K562 (cell line): ENCODE data around the gene TMEM92. TPM values are rescaled to one million over a fixed set of nuclear protein-coding genes. Genes with fewer than 3 reads are reported as not detected.

Experiments used
- ATAC-seq: fragments of 200-7000 bp; cut with Tn5 transposase; 3 replicates; pipeline ENCODE4 v1.9.1; 2020; ENCODE audit warnings: moderate library complexity
- BruUV-seq: library from RNA; stranded (reverse); fragments of 400-500 nt; replicated peaks from 2 replicates; lab custom pipeline; 2021; lab: Mats Ljungman, UMichigan
- CTCF ChIA-PET: fragments of 300-600 bp; formaldehyde crosslinking; extraction: SDS; loops from one replicate; lab custom pipeline; 2021; ENCODE audit warnings: low intra/inter-chr PET ratio; lab: Yijun Ruan, JAX
- POLR2A ChIA-PET: fragments of 300-600, 350-650 bp; sonication (Branson Sonifier 250); formaldehyde crosslinking; extraction: SDS; loops from one replicate; lab custom pipeline; 2021; ENCODE audit warnings: antibody characterized with exemption, inconsistent platforms; lab: Yijun Ruan, JAX
- DNase-seq, 4 experiments: peaks; one replicate each; pipeline versions ENCODE4 v3.0.0 to v3.0.0-alpha.2; 2011 to 2018; ENCODE audit warnings: low spot score in 3 of 4, mixed read lengths in 3 of 4; ENCODE audit errors: extremely low read depth in 1 of 4
- FAIRE-seq: peaks from 2 replicates; lab custom pipeline; 2011; peaks lifted over from hg19 to GRCh38; lab: Jason Lieb, UNC
- H2AFZ ChIP-seq: 2 replicates; pipeline ENCODE4 v1.6.0; 2011; ENCODE audit warnings: low read depth, low read length, control low read depth, inconsistent platforms
- H3K27ac ChIP-seq: fragments of 200-600 bp; 3 replicates; pipeline ENCODE4 v1.8.0; 2011; ENCODE audit warnings: low read depth, mild to moderate bottlenecking, control low read depth, inconsistent platforms, low read length, moderate library complexity, mixed read lengths; ENCODE audit errors: extremely low read depth
- H3K27me3 ChIP-seq, 2 experiments: fragments of 300-600 bp in 1 of 2; 2 replicates in 1 of 2; 3 replicates in 1 of 2; pipeline versions ENCODE4 v1.6.0 to v1.8.0; 2011; ENCODE audit warnings: inconsistent platforms in 2 of 2, low read length in 2 of 2, mild to moderate bottlenecking in 1 of 2, mixed read lengths in 1 of 2, moderate library complexity in 1 of 2; ENCODE audit not compliant: control insufficient read depth in 2 of 2, insufficient read depth in 2 of 2
- H3K36me3 ChIP-seq: fragments of 300-600 bp; 3 replicates; pipeline ENCODE4 v1.8.0; 2011; ENCODE audit warnings: mild to moderate bottlenecking, low read length, inconsistent platforms; ENCODE audit not compliant: control insufficient read depth, insufficient read depth
- H3K4me1 ChIP-seq, 2 experiments: fragments of 200-600 bp in 1 of 2; replicated peaks in 1 of 2; 2 replicates in 1 of 2; 3 replicates in 1 of 2; pipeline versions ENCODE4 v1.5.1 to v1.8.0; 2011; ENCODE audit warnings: inconsistent platforms in 2 of 2, low read length in 2 of 2, mild to moderate bottlenecking in 1 of 2, mixed read lengths in 1 of 2, moderate library complexity in 1 of 2; ENCODE audit not compliant: control insufficient read depth in 2 of 2, insufficient read depth in 2 of 2
- H3K4me2 ChIP-seq: 2 replicates; pipeline ENCODE4 v1.6.1; 2011; ENCODE audit warnings: low read length, control low read depth, inconsistent platforms, mixed read lengths; ENCODE audit not compliant: insufficient read depth
- H3K4me3 ChIP-seq: fragments of 200-600 bp; sonication (generic), shearing (Covaris generic); 2 replicates; pipeline ENCODE4 v1.5.1; 2016; ENCODE audit warnings: control low read depth, inconsistent platforms
- H3K79me2 ChIP-seq: fragments of 200-600 bp; 3 replicates; pipeline ENCODE4 v1.8.0; 2011; ENCODE audit warnings: low read length, inconsistent platforms; ENCODE audit not compliant: control insufficient read depth, insufficient read depth
- H3K9ac ChIP-seq, 2 experiments: 2 replicates each; pipeline versions ENCODE4 v1.6.0 to v1.6.1; 2011; ENCODE audit warnings: low read depth in 2 of 2, low read length in 2 of 2, control low read depth in 1 of 2, inconsistent platforms in 1 of 2, mild to moderate bottlenecking in 1 of 2, mixed read lengths in 1 of 2; ENCODE audit not compliant: insufficient read depth in 1 of 2
- H3K9me1 ChIP-seq: one replicate; pipeline ENCODE4 v1.6.0; 2011; ENCODE audit warnings: inconsistent platforms, mild to moderate bottlenecking, low read length, moderate library complexity; ENCODE audit not compliant: control insufficient read depth, insufficient read depth
- H3K9me3 ChIP-seq: replicated peaks from 2 replicates; pipeline ENCODE4 v1.5.1; 2011; ENCODE audit warnings: low read depth, low read length, inconsistent platforms; ENCODE audit not compliant: control insufficient read depth, insufficient read depth
- H4K20me1 ChIP-seq: replicated peaks from 2 replicates; pipeline ENCODE4 v1.6.1; 2011; ENCODE audit warnings: low read length, inconsistent platforms, mixed read lengths; ENCODE audit not compliant: control insufficient read depth, insufficient read depth
- C11orf30 ChIP-seq: fragments of 450-650 bp; IDR thresholded peaks from 2 replicates; pipeline ENCODE4 v1.6.1; 2016; ENCODE audit warnings: low read depth, mild to moderate bottlenecking
- EGR1 ChIP-seq: fragments of 450-650 bp; conservative IDR thresholded peaks from 2 replicates; pipeline ENCODE4 v1.6.1; 2017; ENCODE audit warnings: mild to moderate bottlenecking
- FIP1L1 ChIP-seq: fragments of 200-400 bp; formaldehyde crosslinking; IDR thresholded peaks from 2 replicates; pipeline ENCODE4 v1.6.1; 2018; ENCODE audit warnings: mild to moderate bottlenecking, low read depth, low read length; ENCODE audit not compliant: poor library complexity, severe bottlenecking
- HDGF ChIP-seq: fragments of 450-650 bp; IDR thresholded peaks from 2 replicates; pipeline ENCODE4 v1.6.1; 2016
- KLF16 ChIP-seq: IDR thresholded peaks from 2 replicates; pipeline ENCODE4 v1.6.1; 2016; ENCODE audit warnings: antibody characterized with exemption
- MAZ ChIP-seq, 2 experiments: fragments of 450-650 bp in 1 of 2; sonication (generic) in 1 of 2; formaldehyde crosslinking; IDR thresholded peaks in 1 of 2; conservative IDR thresholded peaks in 1 of 2; 2 replicates each; pipeline versions ENCODE4 v1.4.0 to v1.5.0; 2020; ENCODE audit warnings: mild to moderate bottlenecking in 1 of 2, missing genetic modification reagents in 1 of 2
- MYC ChIP-seq, 2 experiments: fragments of 250-450 bp in 1 of 2; sonication (Bioruptor Pico) in 1 of 2; IDR thresholded peaks; 2 replicates each; pipeline versions ENCODE4 v1.5.1 to v1.6.1; 2012 to 2021; ENCODE audit warnings: low read depth in 2 of 2, borderline replicate concordance in 1 of 2, improper control_type of control experiment in 1 of 2, low read length in 1 of 2, mild to moderate bottlenecking in 1 of 2, moderate library complexity in 1 of 2
- PHTF2 ChIP-seq: fragments of 250-450 bp; sonication (Bioruptor Pico); IDR thresholded peaks from 2 replicates; pipeline ENCODE4 v1.5.0; 2021; ENCODE audit warnings: mild to moderate bottlenecking
- SAFB ChIP-seq: fragments of 200-400 bp; formaldehyde crosslinking; IDR thresholded peaks from 2 replicates; pipeline ENCODE4 v1.6.1; 2017; ENCODE audit warnings: low read depth, low read length, borderline replicate concordance
- SMARCA5 ChIP-seq: fragments of 450-650 bp; IDR thresholded peaks from 2 replicates; pipeline ENCODE4 v1.6.1; 2016
- STAG1 ChIP-seq: sonication (generic); formaldehyde crosslinking; IDR thresholded peaks from 2 replicates; pipeline ENCODE4 v1.5.0; 2020; ENCODE audit warnings: missing genetic modification reagents, borderline replicate concordance
- ZNF311 ChIP-seq: fragments of 250-450 bp; sonication (Bioruptor Pico); IDR thresholded peaks from 2 replicates; pipeline ENCODE4 v1.4.0; 2020; ENCODE audit warnings: mild to moderate bottlenecking, moderate library complexity
- WGBS: fragments of 100-300 bp; shearing (Covaris generic); methylation state at CpG from one replicate; pipeline ENCODE4 v1.1.6; 2016; ENCODE audit warnings: low coverage, mixed read lengths; ENCODE audit not compliant: insufficient coverage; ENCODE audit errors: missing lambda C conversion rate; 5-methylcytosine and 5-hydroxymethylcytosine counted together
- in situ Hi-C: fragments of 300-500 bp; cut with MboI; formaldehyde crosslinking; loops from 4 replicates; pipeline ENCODE4 v1.15.0; 2018; ENCODE audit warnings: inconsistent platforms, mixed read lengths
- intact Hi-C: fragments of 100-400 bp; cut with micrococcal nuclease; formaldehyde crosslinking; loops from 2 replicates; pipeline ENCODE4 v1.14.2; 2022
- polyA plus RNA-seq, 8 experiments: library from polyadenylated mRNA; depleted of rRNA in 4 of 8; stranded (reverse) in 5 of 8; unstranded in 3 of 8; fragments of >200 nt; fragmentation: Nextera tagmentation in 2 of 8; fragmentation: Illumina TruSeq in 1 of 8; extraction: Ambion mirVana in 2 of 8; extraction: Trizol in 1 of 8; gene quantifications; 2 replicates each; pipeline versions ENCODE4 v1.2.1 to v1.2.3, GENCODE V29; 2011 to 2014; ENCODE audit warnings: inconsistent platforms in 1 of 8, missing spikeins in 1 of 8
- total RNA-seq, 7 experiments: library from RNA; depleted of rRNA in 6 of 7; stranded (reverse); fragments of >200 nt in 6 of 7; fragmentation: Illumina TruSeq in 2 of 7; extraction: Trizol in 2 of 7; gene quantifications; 2 replicates each; pipeline versions ENCODE4 v1.2.1 to v1.2.3, GENCODE V29; 2011 to 2021; ENCODE audit warnings: low replicate concordance in 1 of 7
- TF ChIP-seq, protein P1 (sequence below): sonication (generic); formaldehyde crosslinking; IDR thresholded peaks from 2 replicates; pipeline ENCODE4 v1.8.0; 2022; ENCODE audit warnings: mild to moderate bottlenecking, missing genetic modification reagents
- TF ChIP-seq, protein P2 (sequence below): fragments of 450-650 bp; formaldehyde crosslinking; IDR thresholded peaks from 2 replicates; pipeline ENCODE4 v1.4.0; 2020; ENCODE audit warnings: mild to moderate bottlenecking, moderate library complexity

The TMEM92 gene
- total and polyA plus RNA-seq, 9 of the 15 experiments (the other 6 are each of a cell fraction or from before 2014, with no cell fraction given): 0.14 to 2.1 (median 0.40) TPM

GRCh38 chr17:50295021-50295420 is 20.8 kb downstream of the TMEM92 start (continued):
- TF ChIP-seq MYC (IDR thresholded peaks at IDR 0.05; ENCODE audit: low read depth, low read length) (no peak), MYC (CRISPR knock-in tag; IDR thresholded peaks at IDR 0.05; ENCODE audit: borderline replicate concordance, low read depth) (no peak), SAFB (no peak), PHTF2 (CRISPR knock-in tag) (no peak)
- TF ChIP-seq, all 486 proteins: peak for 0

GRCh38 chr17:50297407-50297865 is 23.2 kb downstream of the TMEM92 start:
- Histone ChIP-seq H3K9ac (no peak overlapping the region), H3K27me3 (peaks cover 5 to 30% of the 10 kb centered on the region in 2 experiments; a peak in 4 of 5 replicates), H3K36me3 (no peaks in the 10 kb centered on the region), H3K9me3 (no peaks in the 10 kb centered on the region), H4K20me1 (no peaks in the 10 kb centered on the region; the same call in 1 of the 2 replicates), H3K27ac (no peak overlapping the region), H3K4me3 (no peak overlapping the region), H3K4me2 (no peak overlapping the region), H2AFZ (no peak overlapping the region), H3K79me2 (no peaks in the 10 kb centered on the region), H3K4me1 (no peaks in the 10 kb centered on the region; a peak in 1 of 5 replicates), H3K9me1 (no peaks in the 10 kb centered on the region)
- 8% methylated on average over 7 of the region's 7 CpGs for WGBS
- peak; percentile 89 for FAIRE-seq
- BruUV-seq: no TSS peak
- POLR2A ChIA-PET: interaction anchor here (0.6 kb wide), 2 partner anchors 161 to 465 kb away, joined by 3 read pairs; no protein-coding TSS in a partner anchor
- intact Hi-C loops (loop anchor here (1.0 to 10.0 kb wide), 4 partner anchors 93 to 203 kb away; partner anchors contain the start of gene RSAD1), in situ Hi-C loops (no loop called here)
- CTCF ChIA-PET: interaction anchor here (0.7 to 4.7 kb wide), 9 partner anchors 24 to 271 kb away, joined by 3 to 142 read pairs (median 6); partner anchors contain the start of genes COL1A1 and PDK2
- ATAC-seq: peak; percentile 99
- DNase-seq: peak; percentile 80 to 86 (median 84)
- TF ChIP-seq KLF16: 0 out of 2 replicates have a peak, but pooled peaks have one; percentile 49
- no peak for TF ChIP-seq C11orf30
- TF ChIP-seq ZNF311 (CRISPR knock-in tag): no peak
- TF ChIP-seq, protein P1, sequence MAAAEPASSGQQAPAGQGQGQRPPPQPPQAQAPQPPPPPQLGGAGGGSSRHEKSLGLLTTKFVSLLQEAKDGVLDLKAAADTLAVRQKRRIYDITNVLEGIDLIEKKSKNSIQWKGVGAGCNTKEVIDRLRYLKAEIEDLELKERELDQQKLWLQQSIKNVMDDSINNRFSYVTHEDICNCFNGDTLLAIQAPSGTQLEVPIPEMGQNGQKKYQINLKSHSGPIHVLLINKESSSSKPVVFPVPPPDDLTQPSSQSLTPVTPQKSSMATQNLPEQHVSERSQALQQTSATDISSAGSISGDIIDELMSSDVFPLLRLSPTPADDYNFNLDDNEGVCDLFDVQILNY: 0 out of 2 replicates have a peak, but pooled peaks have one; percentile 40
- TF ChIP-seq STAG1 (CRISPR knock-in tag): peak; percentile 97
- TF ChIP-seq FIP1L1: no peak
- TF ChIP-seq SMARCA5: no peak
- TF ChIP-seq HDGF: peak; percentile 52; the same call in 1 of the 2 replicates
- TF ChIP-seq EGR1: 0 out of 2 replicates have a peak, but pooled peaks have one; percentile 23
- TF ChIP-seq, protein P2, sequence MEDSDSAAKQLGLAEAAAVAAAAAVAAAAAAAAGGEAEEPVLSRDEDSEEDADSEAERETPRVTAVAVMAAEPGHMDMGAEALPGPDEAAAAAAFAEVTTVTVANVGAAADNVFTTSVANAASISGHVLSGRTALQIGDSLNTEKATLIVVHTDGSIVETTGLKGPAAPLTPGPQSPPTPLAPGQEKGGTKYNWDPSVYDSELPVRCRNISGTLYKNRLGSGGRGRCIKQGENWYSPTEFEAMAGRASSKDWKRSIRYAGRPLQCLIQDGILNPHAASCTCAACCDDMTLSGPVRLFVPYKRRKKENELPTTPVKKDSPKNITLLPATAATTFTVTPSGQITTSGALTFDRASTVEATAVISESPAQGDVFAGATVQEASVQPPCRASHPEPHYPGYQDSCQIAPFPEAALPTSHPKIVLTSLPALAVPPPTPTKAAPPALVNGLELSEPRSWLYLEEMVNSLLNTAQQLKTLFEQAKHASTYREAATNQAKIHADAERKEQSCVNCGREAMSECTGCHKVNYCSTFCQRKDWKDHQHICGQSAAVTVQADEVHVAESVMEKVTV (CRISPR knock-in tag): peak; percentile 98
- peak in 1 of 2 experiments; percentile 50; a peak in 2 of 4 replicates for TF ChIP-seq MAZ (CRISPR knock-in tag; conservative IDR thresholded peaks at IDR 0.05 in 1 of 2, IDR thresholded peaks at IDR 0.05 in 1 of 2)
